GM13976 (cell line): ENCODE measurements around the gene VAMP1.

Experiments used
- DNase-seq: peaks from one replicate; pipeline ENCODE4 v3.0.0; 2012; ENCODE audit warnings: low spot score
- CTCF ChIP-seq: IDR thresholded peaks from 2 replicates; pipeline ENCODE4 v1.5.1; 2012; ENCODE audit warnings: borderline replicate concordance, mild to moderate bottlenecking; ENCODE audit not compliant: insufficient read depth; ENCODE audit errors: extremely low read depth, missing control alignments, control extremely low read depth
- in situ Hi-C: fragments of 300-500 bp; cut with MboI; formaldehyde crosslinking; loops from one replicate; pipeline ENCODE4 v1.12.0; 2022; ENCODE audit warnings: low sequenced_read_pairs, mixed read lengths, inconsistent platforms; ENCODE audit not compliant: unreplicated experiment

VAMP1 gene

DNA sequence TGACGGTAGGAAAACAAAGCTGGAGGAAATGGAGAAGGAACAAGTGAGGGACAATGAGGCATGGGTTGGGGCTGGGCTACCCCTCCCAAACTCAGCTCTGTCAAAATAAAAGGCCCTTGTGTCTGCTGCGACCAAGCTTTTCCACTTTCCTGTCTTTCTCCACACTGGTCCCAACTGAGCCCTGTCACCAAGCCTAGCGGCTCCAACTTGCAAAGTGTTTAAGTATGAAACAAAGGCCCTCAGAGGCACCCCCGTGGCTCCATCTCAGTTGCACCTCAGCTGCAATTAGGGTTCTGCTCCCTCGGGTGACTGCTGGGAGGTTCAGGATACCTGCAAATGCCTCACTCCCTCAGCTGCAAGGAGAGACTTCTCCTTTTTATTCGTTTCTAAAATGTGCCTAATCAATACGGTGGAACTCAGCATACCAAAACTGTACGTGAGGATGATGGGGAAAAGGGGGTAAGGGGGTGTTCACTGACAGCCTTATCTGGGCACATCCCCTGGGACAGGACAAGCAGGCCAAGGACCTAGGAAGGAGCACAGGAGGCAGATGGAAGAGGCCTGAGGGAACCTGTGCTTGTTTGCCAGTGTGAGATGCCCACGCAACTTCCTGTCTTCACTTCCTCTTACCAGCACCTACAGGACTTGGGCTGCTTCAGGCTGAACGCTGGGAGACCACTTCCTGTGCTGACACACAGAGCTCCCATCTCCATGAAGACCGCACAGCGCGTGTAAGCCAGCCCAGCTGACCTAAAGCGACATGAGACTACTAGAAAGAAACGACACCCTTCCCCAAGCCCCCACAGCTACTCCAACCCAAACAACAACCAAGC is 8.9 kb downstream of the VAMP1 start:
- TF ChIP-seq CTCF: no peak
- in situ Hi-C loops: no loop called here
- peak; percentile 82 for DNase-seq

- TF ChIP-seq CTCF: no peak
- DNase-seq: no peak
- in situ Hi-C loops: no loop called here
Observed at GRCh38 chr12:6460751-6461371, 9.6 kb downstream of the VAMP1 start.

- in situ Hi-C loops: no loop called here
- DNase-seq: no peak
- TF ChIP-seq CTCF: no peak
Observed at GRCh38 chr12:6459004-6459337, 11.5 kb downstream of the VAMP1 start.

DNA sequence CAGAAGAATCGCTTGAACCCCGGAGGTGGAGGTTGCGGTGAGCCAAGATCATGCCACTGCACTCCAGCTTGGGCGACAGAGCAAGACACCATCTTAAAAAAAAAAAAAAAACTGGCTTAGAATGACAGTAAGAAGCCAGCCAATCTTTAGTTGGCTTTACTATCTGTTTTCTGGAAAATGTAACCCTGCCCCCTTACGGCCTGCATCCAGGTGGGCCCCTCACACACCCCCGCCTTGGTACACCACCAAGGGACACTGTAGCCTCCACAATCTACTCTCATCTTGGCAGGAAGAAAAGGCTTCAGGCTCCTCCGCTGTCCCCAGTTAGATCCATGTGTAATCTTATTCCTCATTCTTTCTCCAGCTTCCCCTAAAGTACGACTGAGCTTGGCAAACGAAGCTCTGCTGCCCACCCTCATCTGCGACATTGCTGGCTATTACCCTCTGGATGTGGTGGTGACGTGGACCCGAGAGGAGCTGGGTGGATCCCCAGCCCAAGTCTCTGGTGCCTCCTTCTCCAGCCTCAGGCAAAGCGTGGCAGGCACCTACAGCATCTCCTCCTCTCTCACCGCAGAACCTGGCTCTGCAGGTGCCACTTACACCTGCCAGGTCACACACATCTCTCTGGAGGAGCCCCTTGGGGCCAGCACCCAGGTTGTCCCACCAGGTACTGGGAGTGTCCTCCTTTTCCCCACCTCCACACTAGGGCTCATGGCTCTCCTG is 12.0 kb downstream of the VAMP1 start:
- TF ChIP-seq CTCF: no peak
- no peak for DNase-seq
- in situ Hi-C loops: no loop called here

DNA sequence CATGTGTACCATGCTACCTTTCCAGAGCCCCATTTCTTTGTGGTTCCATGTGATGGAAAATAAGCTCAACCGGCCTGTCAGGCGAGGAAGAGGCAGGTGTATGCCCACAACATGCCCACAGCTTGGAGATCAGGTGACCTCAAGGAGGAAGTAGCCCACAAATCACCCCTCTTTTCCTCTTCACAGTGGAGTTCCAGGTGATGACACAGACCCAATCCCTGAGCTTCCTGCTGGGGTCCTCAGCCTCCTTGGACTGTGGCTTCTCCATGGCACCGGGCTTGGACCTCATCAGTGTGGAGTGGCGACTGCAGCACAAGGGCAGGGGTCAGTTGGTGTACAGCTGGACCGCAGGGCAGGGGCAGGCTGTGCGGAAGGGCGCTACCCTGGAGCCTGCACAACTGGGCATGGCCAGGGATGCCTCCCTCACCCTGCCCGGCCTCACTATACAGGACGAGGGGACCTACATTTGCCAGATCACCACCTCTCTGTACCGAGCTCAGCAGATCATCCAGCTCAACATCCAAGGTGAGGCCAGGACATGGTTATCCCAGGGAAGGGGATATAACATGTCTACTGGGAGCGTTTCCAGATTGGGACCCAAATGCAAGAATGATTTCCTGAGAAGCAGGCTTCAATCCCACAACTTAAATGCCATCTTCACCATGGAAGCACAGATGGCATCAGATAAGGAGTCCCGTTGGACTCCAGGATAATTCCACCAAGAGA is 13.1 kb downstream of the VAMP1 start:
- TF ChIP-seq CTCF: no peak
- in situ Hi-C loops: no loop called here
- no peak for DNase-seq

DNA sequence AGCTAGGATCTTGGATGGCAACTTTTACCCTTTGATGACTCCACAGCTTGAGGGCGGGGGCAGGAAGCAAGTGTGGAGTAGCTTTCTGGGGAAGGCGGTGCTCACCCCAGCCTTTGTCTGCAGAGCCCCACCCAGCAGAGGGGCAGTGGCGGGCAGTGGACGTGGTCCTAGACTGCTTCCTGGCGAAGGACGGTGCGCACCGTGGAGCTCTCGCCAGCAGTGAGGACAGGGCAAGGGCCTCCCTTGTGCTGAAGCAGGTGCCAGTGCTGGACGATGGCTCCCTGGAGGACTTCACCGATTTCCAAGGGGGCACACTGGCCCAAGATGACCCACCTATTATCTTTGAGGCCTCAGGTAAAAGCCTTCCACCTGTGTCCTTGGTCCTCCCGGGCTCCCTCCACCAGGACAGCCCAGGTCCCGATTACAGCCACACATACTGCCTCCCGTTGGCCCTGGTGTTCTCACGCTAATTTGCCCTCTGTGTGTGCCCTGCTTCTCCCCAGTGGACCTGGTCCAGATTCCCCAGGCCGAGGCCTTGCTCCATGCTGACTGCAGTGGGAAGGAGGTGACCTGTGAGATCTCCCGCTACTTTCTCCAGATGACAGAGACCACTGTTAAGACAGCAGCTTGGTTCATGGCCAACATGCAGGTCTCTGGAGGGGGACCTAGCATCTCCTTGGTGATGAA is 17.4 kb downstream of the VAMP1 start:
- DNase-seq: no peak
- no peak for TF ChIP-seq CTCF
- in situ Hi-C loops: no loop called here
